AML-193 (cell line): Measurements from ENCODE around the gene OPRD1.

Experiments used
- DNase-seq, 2 experiments: peaks; one replicate each; lab custom pipeline; 2025; lab: John Stamatoyannopoulos, UW

The OPRD1 gene

DNA sequence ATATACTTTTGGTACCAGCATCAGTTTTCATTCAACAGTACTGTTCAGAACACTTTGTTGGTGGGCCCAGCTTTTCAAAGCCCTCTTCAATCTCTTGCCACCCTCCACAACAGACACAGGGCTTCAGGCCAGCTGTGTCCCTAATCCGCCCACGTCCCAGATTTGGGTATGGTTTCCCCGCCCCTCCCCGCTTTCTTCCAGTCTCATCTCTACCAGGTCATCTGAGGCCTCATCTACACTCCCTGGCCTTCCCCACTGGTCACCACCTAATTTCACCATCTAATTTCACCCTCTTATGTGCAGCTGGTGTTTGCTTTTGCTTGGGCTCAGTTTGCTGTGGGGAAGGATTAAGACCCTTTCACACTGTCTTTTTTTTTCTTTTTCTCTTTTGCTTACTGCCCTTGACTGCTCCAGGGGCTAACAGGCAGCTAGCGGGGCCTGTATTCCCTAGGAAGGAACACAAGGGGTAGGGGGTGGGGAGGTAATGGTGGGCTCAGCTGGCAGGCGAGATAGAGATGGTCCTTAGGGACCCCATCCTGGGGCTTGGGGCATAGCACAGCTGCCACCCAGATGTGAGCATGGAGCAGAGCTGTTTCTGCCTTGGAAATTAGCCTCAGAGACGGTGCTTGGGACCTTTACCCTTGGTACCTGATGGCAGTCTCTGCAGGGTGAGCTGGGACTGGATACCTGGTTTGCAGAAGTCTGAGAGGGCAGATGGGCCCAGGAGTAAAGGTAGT is 98.6 kb downstream of the OPRD1 start:
- no peak for DNase-seq

DNA sequence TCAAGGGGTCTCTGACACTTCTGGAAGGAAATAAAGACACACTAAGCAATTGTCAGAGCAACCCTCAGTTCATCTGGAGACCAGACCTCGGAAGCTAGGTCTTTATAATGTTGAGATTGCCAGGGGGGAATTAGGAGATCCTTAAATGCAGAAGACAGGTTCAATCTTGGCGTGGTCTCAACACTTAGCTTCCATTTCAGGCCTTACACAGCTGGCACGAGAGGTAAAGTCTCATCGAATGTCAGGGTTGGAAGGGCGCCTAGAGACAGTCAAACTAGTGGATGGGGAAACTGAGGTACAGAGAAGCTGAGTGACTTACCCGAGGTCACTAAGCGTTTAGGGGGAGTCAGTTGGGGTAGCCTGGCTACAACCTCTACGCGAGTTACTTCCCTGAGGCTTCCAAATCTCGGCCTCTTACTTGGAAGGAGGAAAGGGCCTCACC is 101.8 kb downstream of the OPRD1 start:
- DNase-seq = no peak

DNA sequence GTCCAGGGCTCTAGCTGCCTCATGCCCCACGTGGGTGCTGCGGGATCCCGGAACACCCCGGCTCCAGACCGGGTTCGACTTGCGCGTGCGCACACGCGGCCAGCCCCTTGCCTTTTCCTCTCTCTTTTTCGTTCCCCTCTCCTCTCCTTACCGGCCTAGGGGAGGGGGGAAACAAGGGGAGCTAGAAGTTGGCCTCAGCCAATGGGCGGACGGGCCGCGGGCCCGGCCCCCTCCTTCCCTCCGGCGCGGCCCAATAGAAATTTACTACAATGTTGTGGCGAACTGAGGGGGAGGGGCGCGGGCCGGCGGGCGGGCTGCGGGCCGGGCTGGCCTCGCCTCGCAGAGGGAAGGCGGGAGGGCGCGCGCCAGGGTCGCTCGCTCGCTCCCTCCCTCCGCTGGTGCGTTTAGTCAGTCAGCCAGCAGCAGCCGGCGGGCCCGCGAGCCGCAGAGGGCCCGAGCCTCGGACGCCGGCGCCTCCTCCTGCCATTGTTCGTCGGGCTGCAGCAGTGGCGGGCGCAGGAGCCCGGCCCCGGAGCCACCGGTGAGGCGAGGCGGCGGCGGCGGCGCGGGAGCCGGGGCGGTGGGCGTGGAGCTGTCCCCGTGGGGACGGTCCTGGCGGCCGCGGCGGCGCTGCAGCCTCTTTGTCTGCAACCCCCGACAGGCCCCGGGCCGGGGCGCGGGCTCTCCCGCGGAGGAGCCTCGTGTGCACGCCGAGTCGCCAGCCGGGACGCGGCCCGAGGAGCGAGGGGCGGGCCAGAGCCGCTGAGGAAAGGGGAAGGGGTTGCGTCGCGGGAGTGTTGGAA is 102.5 kb downstream of the OPRD1 start, which contains the start of gene EPB41:
TSS of gene EPB41 (plus strand) at position 342 of the 803 bp plus-strand sequence. CDS start 72,869 bp downstream, outside the sequence.
- peak; percentile 89 to 90 for DNase-seq

DNA sequence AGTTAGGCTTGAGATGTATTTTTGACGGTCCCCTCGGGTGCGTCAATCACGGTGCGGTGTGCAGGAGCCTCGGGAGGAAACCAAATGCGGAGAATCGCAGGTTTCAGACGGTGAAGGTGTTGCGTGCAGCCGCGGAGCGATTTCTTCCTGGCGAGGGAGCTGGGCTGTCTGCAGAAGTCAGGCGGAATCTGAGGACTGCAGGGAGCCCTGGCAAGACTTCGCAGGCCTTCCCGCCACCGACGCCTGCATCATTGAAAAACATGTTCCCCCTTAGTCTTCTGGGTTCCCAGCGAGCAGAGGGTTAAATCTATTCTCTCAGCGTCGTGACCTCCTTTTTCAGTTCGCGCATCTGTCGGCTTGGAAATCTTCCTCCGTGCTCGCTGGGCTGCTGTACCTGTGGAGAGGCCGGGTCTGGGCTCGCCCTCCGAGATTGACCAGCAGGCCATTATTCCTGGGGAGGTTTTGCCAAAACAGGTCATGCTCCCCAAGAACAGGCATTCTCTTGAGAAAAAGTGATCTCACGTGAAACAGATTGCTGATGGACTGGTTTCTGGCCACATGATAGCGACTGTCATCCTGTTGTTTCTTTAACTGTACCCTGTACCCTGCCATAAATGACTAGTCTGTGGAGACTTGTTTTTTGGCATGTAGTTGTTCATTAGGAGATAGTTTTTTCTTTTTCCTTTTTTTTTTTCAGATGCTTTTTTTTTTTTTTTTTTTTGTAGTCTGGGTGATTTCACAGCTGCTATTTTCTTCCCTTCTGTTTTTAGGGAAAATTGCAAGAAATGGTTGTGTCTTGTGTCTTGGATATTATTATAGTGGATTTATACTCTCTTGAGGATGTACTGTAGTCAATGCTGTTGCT is 103.3 kb downstream of the OPRD1 start:
- peak in 1 of 2 experiments; percentile 8 for DNase-seq

DNA sequence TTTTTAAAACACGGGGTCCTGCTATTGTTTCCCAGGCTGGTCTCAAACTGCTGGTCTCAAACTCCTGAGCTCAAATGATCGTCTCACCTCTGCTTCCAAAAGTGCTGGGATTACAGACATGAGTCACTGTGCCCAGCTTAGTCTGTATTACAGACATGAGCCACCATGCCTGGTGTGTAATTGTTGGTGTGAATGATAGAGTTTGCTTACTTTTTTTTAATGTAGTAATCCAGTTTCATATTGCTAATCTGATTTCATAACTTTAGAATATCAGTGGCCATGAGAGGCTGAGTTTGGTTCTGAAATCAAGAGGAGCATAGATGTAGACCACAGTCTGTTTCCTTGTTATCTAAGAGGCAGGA is 105.8 kb downstream of the OPRD1 start:
- no peak for DNase-seq
